CD4-positive, alpha-beta T cell (primary cell): ENCODE measurements around the gene SNX4. TPM values are rescaled to one million over a fixed set of nuclear protein-coding genes. Genes with fewer than 3 reads are reported as not detected.

Experiments
- ATAC-seq: fragments of 200-7000 bp; cut with Tn5 transposase; one replicate; pipeline ENCODE4 v1.10.0; 2022; ENCODE audit warnings: mild to moderate bottlenecking; ENCODE audit not compliant: poor library complexity
- CTCF ChIA-PET: fragments of 350-600 bp; sonication (Branson Sonifier 250); formaldehyde crosslinking; loops from one replicate; lab custom pipeline; 2021; ENCODE audit warnings: antibody characterized with exemption, inconsistent platforms; lab: Charles Lee
- POLR2A ChIA-PET: fragments of 350-600 bp; sonication (Branson Sonifier 250); formaldehyde crosslinking; loops from one replicate; lab custom pipeline; 2021; ENCODE audit warnings: antibody characterized with exemption, inconsistent platforms; lab: Charles Lee
- DNase-seq, 14 experiments: peaks; one replicate each; pipeline ENCODE4 v3.0.0-alpha.2; 2013 to 2020; ENCODE audit warnings: mixed read lengths in 2 of 14
- H3K27ac ChIP-seq, 2 donors: one replicate each; pipeline versions ENCODE4 v1.5.1 to v1.7.0; 2013; ENCODE audit warnings: low read length in 2 of 2, low read depth in 1 of 2, mild to moderate bottlenecking in 1 of 2
- H3K27me3 ChIP-seq, 2 experiments: 1 replicate in 1 of 2; 2 replicates in 1 of 2; pipeline versions ENCODE4 v1.6.1 to v1.7.0; 2013; ENCODE audit warnings: low read length in 2 of 2, control low read depth in 1 of 2, mild to moderate bottlenecking in 1 of 2, moderate library complexity in 1 of 2; ENCODE audit not compliant: insufficient read depth in 2 of 2, control insufficient read depth in 1 of 2
- H3K36me3 ChIP-seq: one replicate; pipeline ENCODE4 v1.6.1; 2013; ENCODE audit warnings: low read length, control low read depth; ENCODE audit not compliant: insufficient read depth
- H3K4me1 ChIP-seq: one replicate; pipeline ENCODE4 v1.6.1; 2013; ENCODE audit warnings: low read length, control low read depth; ENCODE audit not compliant: insufficient read depth
- H3K4me3 ChIP-seq: one replicate; pipeline ENCODE4 v1.5.1; 2013; ENCODE audit warnings: mild to moderate bottlenecking, low read length, moderate library complexity
- H3K9me3 ChIP-seq, 2 experiments: 1 replicate in 1 of 2; 2 replicates in 1 of 2; pipeline versions ENCODE4 v1.6.1 to v1.7.0; 2013; ENCODE audit warnings: low read length in 2 of 2, mild to moderate bottlenecking in 2 of 2, control low read depth in 1 of 2, moderate library complexity in 1 of 2; ENCODE audit not compliant: control insufficient read depth in 1 of 2, insufficient read depth in 1 of 2
- H3K27ac Mint-ChIP-seq: one replicate; pipeline ENCODE4 v1.8.0; 2020; ENCODE audit warnings: mixed read lengths
- H3K27me3 Mint-ChIP-seq: one replicate; pipeline ENCODE4 v1.8.0; 2021; ENCODE audit warnings: mixed read lengths
- H3K36me3 Mint-ChIP-seq: one replicate; pipeline ENCODE4 v1.8.0; 2021; ENCODE audit warnings: low read depth, mixed read lengths
- H3K4me1 Mint-ChIP-seq: one replicate; pipeline ENCODE4 v1.8.0; 2021; ENCODE audit warnings: low read depth, mixed read lengths
- H3K4me3 Mint-ChIP-seq: one replicate; pipeline ENCODE4 v1.8.0; 2020; ENCODE audit warnings: mild to moderate bottlenecking, mixed read lengths
- H3K9me3 Mint-ChIP-seq: one replicate; pipeline ENCODE4 v1.8.0; 2020; ENCODE audit warnings: mixed read lengths
- CTCF ChIP-seq: fragments of 200-600 bp; IDR thresholded peaks from one replicate; pipeline ENCODE4 v1.8.0; 2022; ENCODE audit warnings: antibody characterized with exemption, mild to moderate bottlenecking
- intact Hi-C, 2 experiments: fragments of 100-400 bp; cut with DNase I in 1 of 2; cut with micrococcal nuclease in 1 of 2; formaldehyde crosslinking; loops; one replicate each; pipeline versions ENCODE4 v1.15.1 to v1.9.0; 2023 to 2025; cut with DNase I, micrococcal nuclease
- total RNA-seq, 174 experiments: library from RNA in 2 of 174; stranded (reverse) in 2 of 174; gene quantifications; one replicate each; pipeline ENCODE4 v1.2.3 and lab custom pipeline; 2021 to 2026

SNX4 gene
- total RNA-seq, 2 experiments from 2014 or later, result 23.4 to 24.6 TPM

- H3K9me3 Mint-ChIP-seq, result no peaks in the 10 kb centered on the region
- no peaks in the 10 kb centered on the region for H3K4me1 Mint-ChIP-seq
- TF ChIP-seq CTCF, result no peak
- H3K36me3 ChIP-seq, result peaks cover 46% of the 10 kb centered on the region
- H3K4me3 ChIP-seq, result no peak overlapping the region
- ChIA-PET POLR2A (interaction anchor here (0.6 to 1.0 kb wide), 2 partner anchors 10 to 14 kb away, joined by 3 to 4 read pairs; no protein-coding TSS in a partner anchor), CTCF (no interaction called here)
- peaks cover 47% of the 10 kb centered on the region for H3K36me3 Mint-ChIP-seq
- intact Hi-C loops, result no loop called here
- no peaks in the 10 kb centered on the region for H3K27me3 Mint-ChIP-seq
- no peak for ATAC-seq
- no peak for DNase-seq
- H3K27ac ChIP-seq, result no peak overlapping the region
- H3K9me3 ChIP-seq, result no peaks in the 10 kb centered on the region
- no peak overlapping the region for H3K27ac Mint-ChIP-seq
- no peak overlapping the region for H3K4me3 Mint-ChIP-seq
- H3K4me1 ChIP-seq, result no peaks in the 10 kb centered on the region
- no peaks in the 10 kb centered on the region for H3K27me3 ChIP-seq
Observed at GRCh38 chr3:125480656-125481374, 39.2 kb downstream of the SNX4 start.

GRCh38 chr3:125479091-125479490 lies 40.9 kb downstream of the SNX4 start:
- no peak overlapping the region for H3K27ac ChIP-seq
- intact Hi-C loops, result no loop called here
- Mint-ChIP-seq H3K27ac (no peak overlapping the region), H3K4me3 (no peak overlapping the region), H3K36me3 (peaks cover 54% of the 10 kb centered on the region), H3K4me1 (no peaks in the 10 kb centered on the region), H3K27me3 (no peaks in the 10 kb centered on the region), H3K9me3 (no peaks in the 10 kb centered on the region)
- no peak for TF ChIP-seq CTCF
- ATAC-seq, result no peak
- no peak for DNase-seq
- H3K27me3 ChIP-seq, result no peaks in the 10 kb centered on the region
- no peak overlapping the region for H3K4me3 ChIP-seq
- POLR2A ChIA-PET, result no interaction called here
- no peaks in the 10 kb centered on the region for H3K9me3 ChIP-seq
- H3K4me1 ChIP-seq, result no peaks in the 10 kb centered on the region
- CTCF ChIA-PET, result no interaction called here
- H3K36me3 ChIP-seq, result peaks cover 56% of the 10 kb centered on the region

- Mint-ChIP-seq H3K4me3 (no peak overlapping the region), H3K4me1 (no peaks in the 10 kb centered on the region), H3K36me3 (peaks cover 58% of the 10 kb centered on the region), H3K27me3 (no peaks in the 10 kb centered on the region), H3K27ac (no peak overlapping the region), H3K9me3 (no peaks in the 10 kb centered on the region)
- Histone ChIP-seq H3K27ac (no peak overlapping the region), H3K4me1 (no peaks in the 10 kb centered on the region), H3K27me3 (no peaks in the 10 kb centered on the region), H3K9me3 (no peaks in the 10 kb centered on the region), H3K36me3 (peaks cover 57% of the 10 kb centered on the region), H3K4me3 (no peak overlapping the region)
- no peak for TF ChIP-seq CTCF
- ChIA-PET POLR2A (no interaction called here), CTCF (no interaction called here)
- intact Hi-C loops, result no loop called here
- ATAC-seq (no peak), DNase-seq (no peak)
Observed at GRCh38 chr3:125478326-125478725, 41.7 kb downstream of the SNX4 start.
